C4-2B (cell line): ENCODE data around the gene ADCY10.

Experiments
- CTCF ChIP-seq: fragments of 450-650 bp; conservative IDR thresholded peaks from 2 replicates; pipeline ENCODE4 v1.5.1; 2017; ENCODE audit warnings: mild to moderate bottlenecking
- ZFX ChIP-seq: fragments of 450-650 bp; IDR thresholded peaks from 2 replicates; pipeline ENCODE4 v1.6.1; 2017

GRCh38 chr1:167762061-167762746 lies 151.7 kb downstream of the ADCY10 start:
- no peak for TF ChIP-seq CTCF
- no peak for TF ChIP-seq ZFX
